Measurements from ENCODE around the gene ANKHD1.

ANKHD1 gene

GRCh38 chr5:140401362-140402257 lies at the start of gene ANKHD1:
TSS of gene ANKHD1 (plus strand) at chr5:140401833. CDS start at chr5:140401968, 135 bp downstream.
- DNase-seq (ENCODE audit: low spot score) = peak; percentile 90

GRCh38 chr5:140355546-140355945 lies 46.1 kb upstream of the ANKHD1 start:
- FAIRE-seq (no peak), DNase-seq (ENCODE audit: low spot score) (no peak)

More at GRCh38 chr5:140401362-140402257, at the start of gene ANKHD1:
- no peak for FAIRE-seq

DNA sequence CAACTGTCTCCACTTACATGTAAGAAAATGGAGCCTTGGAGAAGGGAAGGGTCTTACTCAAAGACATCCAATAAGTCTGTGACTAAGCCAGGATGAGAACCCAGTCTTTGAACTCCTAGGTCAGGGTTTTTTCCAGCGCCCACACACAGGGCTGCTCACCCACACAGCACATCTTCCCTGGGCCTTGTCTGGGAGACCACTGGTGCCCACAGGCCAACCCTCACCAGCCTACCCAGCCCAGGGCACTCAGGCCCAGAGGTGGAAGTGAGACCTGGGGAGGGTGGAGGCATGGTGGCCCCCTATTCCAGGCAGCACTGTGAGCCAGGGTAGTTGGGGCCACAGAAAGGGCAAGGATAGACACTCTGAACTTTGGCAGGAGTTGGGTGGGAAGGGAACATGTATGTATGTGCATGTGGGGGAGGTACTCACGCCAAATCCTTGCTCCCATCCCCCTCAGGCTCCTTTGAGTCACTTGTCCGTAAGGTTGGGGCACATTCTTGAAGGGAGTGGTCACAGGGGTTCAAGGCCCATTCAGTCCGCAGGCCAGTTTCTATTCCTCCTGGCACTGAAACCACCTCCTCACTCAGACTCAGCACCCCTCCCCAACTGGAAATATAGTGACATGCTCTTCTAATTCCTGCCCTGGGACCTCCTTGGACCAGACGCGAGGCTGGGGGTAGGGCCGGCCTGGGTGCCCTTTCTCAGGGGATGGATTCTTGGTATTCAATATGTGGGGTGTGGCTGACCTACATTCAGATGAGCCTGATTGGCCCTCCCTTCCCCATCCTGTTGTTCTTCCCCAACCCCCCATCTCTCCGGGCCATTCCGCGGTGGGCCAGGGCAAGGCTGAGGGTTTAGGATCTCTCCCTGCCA lies 44.5 kb upstream of the ANKHD1 start:
- FAIRE-seq (no peak), DNase-seq (ENCODE audit: low spot score) (no peak)

DNA sequence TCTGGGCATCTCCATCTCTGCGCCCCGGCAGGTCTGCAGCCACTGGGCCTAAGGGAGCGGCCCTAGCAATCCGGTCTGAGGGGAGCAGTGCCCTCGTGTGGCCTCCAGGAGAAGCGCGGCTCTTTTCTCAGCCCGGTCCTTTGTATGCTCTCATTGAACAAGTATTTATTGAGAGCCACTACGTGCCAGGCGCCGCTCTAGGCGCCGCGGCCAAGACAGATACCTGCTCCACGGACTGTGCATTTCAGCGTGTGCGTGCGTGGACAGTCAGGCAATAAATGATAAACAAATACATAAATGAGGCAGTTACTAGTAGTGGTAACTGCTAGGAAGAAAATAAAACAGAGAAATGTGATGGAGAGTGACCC lies 43.9 kb upstream of the ANKHD1 start:
- DNase-seq (ENCODE audit: low spot score) (peak; percentile 84), FAIRE-seq (peak; percentile 42)

DNA sequence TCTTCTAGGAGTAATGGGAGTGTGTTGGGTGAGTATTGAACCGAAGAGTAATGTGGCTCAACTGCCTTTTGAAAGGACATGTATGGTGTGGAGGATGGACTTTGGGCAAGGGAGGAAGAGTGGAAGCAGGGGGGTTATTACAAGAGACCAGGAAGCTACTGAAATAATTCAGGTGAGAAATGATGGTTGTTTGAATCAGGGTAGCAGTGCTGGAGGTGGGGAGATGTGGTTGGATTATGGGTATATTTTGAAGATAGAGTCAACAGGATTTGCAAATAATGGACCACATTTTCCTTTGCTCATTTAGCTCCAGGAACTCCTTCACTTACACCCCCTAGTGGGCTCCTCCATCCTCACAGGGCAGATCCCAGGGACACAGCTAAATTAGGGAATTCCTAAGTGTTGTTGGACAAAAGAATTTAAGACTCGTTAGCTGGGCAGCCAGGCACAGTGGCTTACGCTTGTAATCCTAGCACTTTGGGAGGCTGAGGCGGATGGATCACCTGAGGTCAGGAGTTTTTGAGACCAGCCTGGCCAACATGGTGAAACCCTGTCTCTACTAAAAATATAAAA lies 42.8 kb upstream of the ANKHD1 start:
- no peak for FAIRE-seq
- DNase-seq (ENCODE audit: low spot score) = peak; percentile 43

DNA sequence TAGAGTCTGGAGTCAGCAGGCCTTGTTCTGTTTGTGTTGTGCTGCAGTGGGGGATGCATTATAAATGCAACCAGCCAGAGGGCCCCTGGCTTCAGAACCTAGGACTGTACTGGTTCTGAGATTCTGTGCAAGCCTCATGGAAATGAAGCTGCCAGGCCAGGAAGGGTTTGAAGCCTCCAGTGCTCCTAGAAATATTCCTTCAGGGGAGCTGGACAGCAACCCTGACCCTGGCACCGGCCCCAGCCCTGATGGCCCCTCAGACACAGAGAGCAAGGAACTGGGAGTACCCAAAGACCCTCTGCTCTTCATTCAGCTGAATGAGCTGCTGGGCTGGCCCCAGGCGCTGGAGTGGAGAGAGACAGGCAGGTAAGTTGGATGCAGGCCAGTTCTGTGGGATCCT lies 41.5 kb upstream of the ANKHD1 start, which contains the start of gene SLC4A9:
SLC4A9 (plus strand) TSS at position 94 of the 400 bp plus-strand sequence; CDS start at position 137, 43 bp downstream.
- DNase-seq (ENCODE audit: low spot score) = no peak
- no peak for FAIRE-seq

DNA sequence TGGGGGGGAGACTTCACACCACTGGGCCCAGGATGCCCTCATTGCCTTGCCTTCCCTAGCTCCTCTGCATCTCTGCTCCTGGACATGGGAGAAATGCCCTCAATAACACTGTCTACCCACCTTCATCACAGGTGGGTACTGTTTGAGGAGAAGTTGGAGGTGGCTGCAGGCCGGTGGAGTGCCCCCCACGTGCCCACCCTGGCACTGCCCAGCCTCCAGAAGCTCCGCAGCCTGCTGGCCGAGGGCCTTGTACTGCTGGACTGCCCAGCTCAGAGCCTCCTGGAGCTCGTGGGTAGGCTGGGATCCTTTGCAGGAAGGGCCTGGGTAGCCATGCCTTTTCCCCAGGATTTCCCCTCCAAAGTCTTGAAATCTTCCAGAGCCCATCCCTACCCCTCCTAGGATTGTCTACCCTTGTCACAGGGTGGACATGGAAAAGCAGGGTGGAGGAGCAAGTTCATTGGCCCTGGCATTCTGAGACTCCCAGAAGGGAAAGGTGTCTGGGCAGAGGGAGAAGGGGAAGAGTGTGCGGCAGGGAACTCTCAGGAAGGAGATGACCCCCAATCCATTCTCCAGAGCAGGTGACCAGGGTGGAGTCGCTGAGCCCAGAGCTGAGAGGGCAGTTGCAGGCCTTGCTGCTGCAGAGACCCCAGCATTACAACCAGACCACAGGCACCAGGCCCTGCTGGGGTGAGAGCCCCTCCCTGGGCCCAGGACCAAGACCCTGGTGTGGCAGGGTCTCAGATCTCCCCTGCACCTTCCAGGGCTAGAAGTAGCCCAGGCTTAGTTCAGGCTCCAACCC lies 40.8 kb upstream of the ANKHD1 start:
- no peak for FAIRE-seq
- DNase-seq (ENCODE audit: low spot score) = no peak

- FAIRE-seq = no peak
- no peak for DNase-seq (ENCODE audit: low spot score)
Measured at GRCh38 chr5:140361901-140362300, 39.7 kb upstream of the ANKHD1 start.

GRCh38 chr5:140362311-140362710 lies 39.3 kb upstream of the ANKHD1 start:
- no peak for DNase-seq (ENCODE audit: low spot score)
- FAIRE-seq = no peak

GRCh38 chr5:140362875-140363630 lies 38.6 kb upstream of the ANKHD1 start:
- FAIRE-seq (no peak), DNase-seq (ENCODE audit: low spot score) (peak; percentile 62)

DNA sequence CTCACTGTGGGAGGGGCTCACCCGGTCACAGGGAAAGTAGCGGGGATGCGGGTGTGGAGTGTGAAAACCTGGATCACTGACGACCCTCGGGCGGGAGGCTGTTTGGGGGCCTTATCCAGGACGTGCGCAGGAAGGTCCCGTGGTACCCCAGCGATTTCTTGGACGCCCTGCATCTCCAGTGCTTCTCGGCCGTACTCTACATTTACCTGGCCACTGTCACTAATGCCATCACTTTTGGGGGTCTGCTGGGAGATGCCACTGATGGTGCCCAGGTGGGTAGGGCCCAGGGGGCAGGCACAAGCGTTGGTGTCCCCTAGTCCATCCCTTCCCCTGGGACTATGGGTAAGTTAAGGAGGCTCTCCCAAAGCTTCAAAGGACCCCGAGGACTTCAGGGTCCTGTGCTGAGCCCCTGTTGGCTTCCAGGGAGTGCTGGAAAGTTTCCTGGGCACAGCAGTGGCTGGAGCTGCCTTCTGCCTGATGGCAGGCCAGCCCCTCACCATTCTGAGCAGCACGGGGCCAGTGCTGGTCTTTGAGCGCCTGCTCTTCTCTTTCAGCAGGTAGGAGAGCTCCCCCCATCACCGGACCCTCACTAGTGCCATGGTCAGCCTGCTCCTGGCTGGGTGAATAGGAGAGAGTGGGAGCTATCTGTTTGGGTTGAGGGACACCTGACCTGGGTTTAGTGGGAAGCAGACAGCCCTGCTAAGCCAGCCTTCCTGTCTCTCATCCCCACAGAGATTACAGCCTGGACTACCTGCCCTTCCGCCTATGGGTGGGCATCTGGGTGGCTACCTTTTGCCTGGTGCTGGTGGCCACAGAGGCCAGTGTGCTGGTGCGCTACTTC lies 37.8 kb upstream of the ANKHD1 start:
- no peak for FAIRE-seq
- DNase-seq (ENCODE audit: low spot score) = no peak

- DNase-seq (ENCODE audit: low spot score) (no peak), FAIRE-seq (no peak)
Measured at GRCh38 chr5:140364472-140364765, 37.2 kb upstream of the ANKHD1 start.

DNA sequence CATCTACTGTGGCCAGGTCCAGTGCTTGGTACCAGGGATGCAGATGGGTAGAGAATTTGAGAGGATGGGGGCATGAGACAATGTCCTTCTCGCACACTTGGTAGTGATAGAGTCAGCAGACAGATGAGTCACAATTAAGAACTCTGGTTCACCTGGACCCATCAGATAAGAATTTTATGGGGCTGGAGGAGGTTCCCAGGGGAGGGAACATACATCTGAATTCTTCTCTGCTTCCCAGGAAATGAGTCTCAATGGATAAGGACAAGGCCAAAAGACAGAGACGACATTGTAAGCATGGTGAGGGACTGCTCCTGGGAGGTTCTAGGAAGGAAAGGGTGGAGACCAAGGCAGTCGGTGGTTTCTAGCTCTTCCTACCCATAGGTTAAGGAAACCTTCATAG lies 36.4 kb upstream of the ANKHD1 start:
- no peak for DNase-seq (ENCODE audit: low spot score)
- FAIRE-seq = no peak

DNA sequence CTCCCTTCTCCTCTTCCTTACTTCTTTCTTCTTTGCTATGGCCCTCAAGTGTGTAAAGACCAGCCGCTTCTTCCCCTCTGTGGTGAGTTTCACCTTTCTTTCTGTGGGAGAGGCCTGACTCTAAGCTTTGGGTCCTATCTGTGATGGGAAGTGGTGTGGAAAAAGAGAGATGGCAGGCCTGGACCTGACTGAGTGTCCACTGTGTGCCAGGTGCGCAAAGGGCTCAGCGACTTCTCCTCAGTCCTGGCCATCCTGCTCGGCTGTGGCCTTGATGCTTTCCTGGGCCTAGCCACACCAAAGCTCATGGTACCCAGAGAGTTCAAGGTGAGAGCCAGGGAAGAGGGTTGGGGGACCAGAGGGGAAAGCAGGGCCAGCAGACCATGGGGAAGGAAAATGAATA lies 35.7 kb upstream of the ANKHD1 start:
- no peak for FAIRE-seq

GRCh38 chr5:140366589-140367255 lies 34.9 kb upstream of the ANKHD1 start:
- FAIRE-seq (no peak), DNase-seq (ENCODE audit: low spot score) (no peak)

More for the DNA sequence above, 35.7 kb upstream of the ANKHD1 start:
- DNase-seq (ENCODE audit: low spot score) = no peak

DNA sequence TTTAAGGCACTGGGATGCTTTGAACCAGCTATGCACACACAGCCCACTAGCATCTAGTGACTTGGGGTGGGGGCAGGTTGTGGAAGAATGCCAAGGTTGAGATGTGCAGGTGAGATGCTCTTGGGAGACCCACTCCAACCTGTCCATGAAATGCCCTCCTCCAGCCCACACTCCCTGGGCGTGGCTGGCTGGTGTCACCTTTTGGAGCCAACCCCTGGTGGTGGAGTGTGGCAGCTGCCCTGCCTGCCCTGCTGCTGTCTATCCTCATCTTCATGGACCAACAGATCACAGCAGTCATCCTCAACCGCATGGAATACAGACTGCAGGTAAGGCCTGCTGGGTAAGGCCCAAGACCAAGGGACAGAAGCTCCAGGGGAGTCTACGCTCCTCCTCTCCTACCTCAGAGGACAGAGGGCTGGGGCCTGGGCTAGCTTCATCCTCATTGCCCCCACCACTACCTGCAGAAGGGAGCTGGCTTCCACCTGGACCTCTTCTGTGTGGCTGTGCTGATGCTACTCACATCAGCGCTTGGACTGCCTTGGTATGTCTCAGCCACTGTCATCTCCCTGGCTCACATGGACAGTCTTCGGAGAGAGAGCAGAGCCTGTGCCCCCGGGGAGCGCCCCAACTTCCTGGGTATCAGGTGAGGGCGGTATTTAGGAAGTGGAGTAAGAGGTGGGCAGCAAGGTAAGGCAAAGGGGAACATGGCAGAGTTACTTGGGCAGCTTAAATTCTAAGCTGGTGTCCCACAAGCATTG lies 34.2 kb upstream of the ANKHD1 start:
- FAIRE-seq (no peak), DNase-seq (ENCODE audit: low spot score) (no peak)

- FAIRE-seq (no peak), DNase-seq (ENCODE audit: low spot score) (no peak)
Measured at GRCh38 chr5:140371356-140372151, 30.1 kb upstream of the ANKHD1 start.
